ENCODE data around the gene DHCR7. TPM values are rescaled to one million over a fixed set of nuclear protein-coding genes. Genes with fewer than 3 reads are reported as not detected.

Gene DHCR7
- total RNA-seq, 1 donor from 2014 or later: 140 TPM

- Mint-ChIP-seq H3K4me3 (ENCODE audit: low read depth) (no peak overlapping the region), H3K27me3 (no peaks in the 10 kb centered on the region), H3K9me3 (ENCODE audit: low read depth) (no peaks in the 10 kb centered on the region), H3K36me3 (ENCODE audit: insufficient read depth) (peaks cover 45% of the 10 kb centered on the region), H3K4me1 (ENCODE audit: low read depth) (peaks cover 19% of the 10 kb centered on the region), H3K27ac (no peak overlapping the region)
- TF ChIP-seq CTCF (IDR thresholded peaks at IDR 0.05; ENCODE audit: unreplicated experiment): no peak
- DNase-seq (ENCODE audit: low spot score, unreplicated experiment): no peak
These were observed 37.3 kb upstream of the DHCR7 start for GRCh38 chr11:71485466-71485865.

DNA sequence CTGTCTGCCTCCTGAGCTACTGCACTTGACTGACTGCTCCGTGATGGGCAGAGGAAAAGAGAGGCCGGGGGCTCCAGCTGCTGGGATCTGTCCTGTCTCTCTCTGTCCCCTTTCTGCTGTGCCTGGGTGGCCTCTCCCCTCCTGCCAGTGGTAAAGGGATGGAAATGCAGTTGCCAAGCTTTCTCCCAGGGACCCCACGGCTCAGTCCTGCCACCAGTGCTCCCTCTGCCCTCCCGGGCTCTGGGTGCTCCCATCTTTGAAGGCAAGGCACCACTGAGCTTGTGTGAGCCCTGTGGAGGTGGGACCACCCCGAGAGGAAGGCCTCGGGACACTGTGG is 36.8 kb upstream of the DHCR7 start:
- peaks cover 44% of the 10 kb centered on the region for H3K36me3 Mint-ChIP-seq (ENCODE audit: insufficient read depth)

GRCh38 chr11:71484248-71485062 is 36.3 kb upstream of the DHCR7 start:
- no peaks in the 10 kb centered on the region for H3K27me3 Mint-ChIP-seq
- no peak for DNase-seq (ENCODE audit: low spot score, unreplicated experiment)
- peaks cover 46% of the 10 kb centered on the region for H3K36me3 Mint-ChIP-seq (ENCODE audit: insufficient read depth)
- no peaks in the 10 kb centered on the region for H3K9me3 Mint-ChIP-seq (ENCODE audit: low read depth)
- no peak overlapping the region for H3K4me3 Mint-ChIP-seq (ENCODE audit: low read depth)
- peaks cover 19% of the 10 kb centered on the region for H3K4me1 Mint-ChIP-seq (ENCODE audit: low read depth)
- TF ChIP-seq CTCF (IDR thresholded peaks at IDR 0.05; ENCODE audit: unreplicated experiment): no peak
- no peak overlapping the region for H3K27ac Mint-ChIP-seq

More for the DNA sequence above, 36.8 kb upstream of the DHCR7 start:
- TF ChIP-seq CTCF (IDR thresholded peaks at IDR 0.05; ENCODE audit: unreplicated experiment): no peak
- Mint-ChIP-seq H3K27me3 (no peaks in the 10 kb centered on the region), H3K4me1 (ENCODE audit: low read depth) (peaks cover 19% of the 10 kb centered on the region), H3K27ac (no peak overlapping the region), H3K4me3 (ENCODE audit: low read depth) (no peak overlapping the region), H3K9me3 (ENCODE audit: low read depth) (no peaks in the 10 kb centered on the region)
- no peak for DNase-seq (ENCODE audit: low spot score, unreplicated experiment)

GRCh38 chr11:71483692-71484091 is 35.5 kb upstream of the DHCR7 start:
- H3K27me3 Mint-ChIP-seq: no peaks in the 10 kb centered on the region
- H3K4me1 Mint-ChIP-seq (ENCODE audit: low read depth): peaks cover 16% of the 10 kb centered on the region
- no peaks in the 10 kb centered on the region for H3K9me3 Mint-ChIP-seq (ENCODE audit: low read depth)
- TF ChIP-seq CTCF (IDR thresholded peaks at IDR 0.05; ENCODE audit: unreplicated experiment): no peak
- DNase-seq (ENCODE audit: low spot score, unreplicated experiment): no peak
- H3K27ac Mint-ChIP-seq: no peak overlapping the region
- no peak overlapping the region for H3K4me3 Mint-ChIP-seq (ENCODE audit: low read depth)
- peaks cover 46% of the 10 kb centered on the region for H3K36me3 Mint-ChIP-seq (ENCODE audit: insufficient read depth)

DNA sequence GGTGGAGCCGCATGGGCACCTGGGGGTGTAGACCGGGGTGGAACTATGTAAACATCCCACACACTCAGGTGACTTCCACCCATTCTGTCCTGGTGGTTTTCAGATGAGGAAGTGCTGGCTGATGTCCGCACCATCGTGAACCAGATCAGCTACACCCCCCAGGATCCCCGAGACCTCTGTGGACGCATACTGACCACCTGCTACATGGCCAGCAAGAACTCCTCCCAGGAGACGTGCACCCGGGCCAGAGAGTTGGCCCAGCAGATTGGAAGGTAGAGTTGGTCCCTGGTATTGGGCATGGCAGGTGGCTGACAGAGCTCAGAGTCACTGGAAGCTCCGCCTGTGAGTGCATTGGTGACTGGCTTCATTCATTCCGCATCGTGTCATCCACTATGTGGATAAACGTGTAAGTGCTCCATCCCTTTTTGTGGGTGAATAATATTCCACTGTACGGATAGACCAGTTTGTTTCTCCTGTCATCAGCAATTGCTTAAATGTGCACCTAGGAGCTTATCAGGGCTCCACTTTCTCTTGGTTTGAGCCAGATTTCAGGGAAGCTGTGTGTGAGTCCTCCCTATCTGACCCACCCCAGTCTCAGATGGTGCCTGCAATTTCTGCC is 34.7 kb upstream of the DHCR7 start:
- Mint-ChIP-seq H3K4me3 (ENCODE audit: low read depth) (no peak overlapping the region), H3K27me3 (no peaks in the 10 kb centered on the region), H3K4me1 (ENCODE audit: low read depth) (peaks cover 8% of the 10 kb centered on the region), H3K27ac (no peak overlapping the region), H3K9me3 (ENCODE audit: low read depth) (no peaks in the 10 kb centered on the region), H3K36me3 (ENCODE audit: insufficient read depth) (peaks cover 45% of the 10 kb centered on the region)
- no peak for DNase-seq (ENCODE audit: low spot score, unreplicated experiment)
- TF ChIP-seq CTCF (IDR thresholded peaks at IDR 0.05; ENCODE audit: unreplicated experiment): no peak

Measured in progenitor cell of endocrine pancreas (in vitro differentiated cells).